ENCODE results near the gene MAPK11.

Gene MAPK11

DNA sequence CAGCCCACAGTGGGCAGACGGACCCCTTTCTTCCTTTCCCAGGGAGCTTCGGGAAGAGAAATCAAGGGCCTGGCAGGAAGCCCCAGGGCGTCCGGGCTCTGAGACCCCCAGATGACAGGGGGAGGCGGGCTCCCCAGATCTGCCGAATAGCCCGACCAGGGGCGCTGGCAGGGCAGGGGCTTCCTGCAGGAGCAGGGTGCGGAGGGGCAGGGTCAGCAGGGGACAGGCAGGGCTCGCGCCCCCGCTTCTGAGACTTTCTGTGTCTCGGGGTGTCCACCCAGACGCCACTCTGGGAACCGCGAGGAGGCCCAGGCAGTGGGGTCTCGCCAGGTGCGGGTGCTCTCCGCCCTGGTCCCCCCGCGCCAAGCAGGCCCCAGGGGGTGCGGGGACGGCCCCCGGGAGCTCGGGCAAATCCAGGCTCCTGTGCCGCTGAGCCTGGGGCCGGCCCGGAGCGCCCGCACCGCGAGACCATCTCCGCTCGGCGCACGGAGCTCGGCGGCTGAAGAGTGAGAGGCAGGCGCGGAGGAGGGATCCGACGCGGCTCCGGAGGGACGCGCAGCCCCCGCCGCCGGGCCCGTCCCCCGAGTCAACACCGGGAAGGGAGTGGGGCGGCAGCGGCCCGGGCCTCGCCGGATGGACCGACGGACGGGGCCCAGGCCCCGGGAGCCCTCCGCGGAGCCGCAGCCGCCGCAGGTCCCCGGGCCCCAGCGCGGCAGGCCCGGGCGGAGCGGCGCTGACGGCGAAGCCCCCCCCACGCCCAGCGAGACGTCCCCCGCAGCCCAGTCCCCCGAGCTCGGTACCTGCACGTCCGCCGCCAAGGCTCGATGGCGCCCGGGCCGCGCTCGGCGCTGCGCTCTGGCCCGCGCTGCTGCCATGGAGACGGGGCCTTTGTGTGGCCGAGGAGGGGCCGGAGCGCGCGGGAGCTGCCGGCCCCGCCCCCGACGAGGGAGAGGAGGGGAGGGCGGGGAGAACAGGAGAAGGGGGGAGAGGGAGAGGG is 36.9 kb upstream of the MAPK11 start, which contains the start of gene PLXNB2:
Gene PLXNB2 (minus strand): TSS at position 894 of the 997 bp plus-strand sequence. CDS start 17,062 bp downstream, outside the sequence.
- Histone ChIP-seq H3K9me3 (ENCODE audit: control insufficient read depth, low read depth, low read length) (no peaks in the 10 kb centered on the region), H3K4me3 (ENCODE audit: low read length) (peak within 1 kb of the TSS; percentile 64), H3K9ac (ENCODE audit: low read length) (peak within 1 kb of the TSS; percentile 63), H3K27me3 (ENCODE audit: control insufficient read depth, insufficient read depth, low read length) (peaks cover 3% of the 10 kb centered on the region), H3K36me3 (ENCODE audit: control insufficient read depth, low read depth, low read length) (no peaks in the 10 kb centered on the region), H3K27ac (ENCODE audit: low read length) (no peak within 1 kb of the TSS), H3K4me1 (ENCODE audit: control insufficient read depth, low read depth, low read length) (peaks cover 20% of the 10 kb centered on the region)

- H3K9me3 ChIP-seq (ENCODE audit: control insufficient read depth, low read depth, low read length): no peaks in the 10 kb centered on the region
- H3K27me3 ChIP-seq (ENCODE audit: control insufficient read depth, insufficient read depth, low read length): peaks cover 3% of the 10 kb centered on the region
- H3K4me1 ChIP-seq (ENCODE audit: control insufficient read depth, low read depth, low read length): peaks cover 20% of the 10 kb centered on the region
- H3K4me3 ChIP-seq (ENCODE audit: low read length): peak overlapping the region; percentile 49
- H3K27ac ChIP-seq (ENCODE audit: low read length): no peak overlapping the region
- no peak overlapping the region for H3K9ac ChIP-seq (ENCODE audit: low read length)
- H3K36me3 ChIP-seq (ENCODE audit: control insufficient read depth, low read depth, low read length): no peaks in the 10 kb centered on the region
Measured at GRCh38 chr22:50305923-50306566, 35.9 kb upstream of the MAPK11 start.

DNA sequence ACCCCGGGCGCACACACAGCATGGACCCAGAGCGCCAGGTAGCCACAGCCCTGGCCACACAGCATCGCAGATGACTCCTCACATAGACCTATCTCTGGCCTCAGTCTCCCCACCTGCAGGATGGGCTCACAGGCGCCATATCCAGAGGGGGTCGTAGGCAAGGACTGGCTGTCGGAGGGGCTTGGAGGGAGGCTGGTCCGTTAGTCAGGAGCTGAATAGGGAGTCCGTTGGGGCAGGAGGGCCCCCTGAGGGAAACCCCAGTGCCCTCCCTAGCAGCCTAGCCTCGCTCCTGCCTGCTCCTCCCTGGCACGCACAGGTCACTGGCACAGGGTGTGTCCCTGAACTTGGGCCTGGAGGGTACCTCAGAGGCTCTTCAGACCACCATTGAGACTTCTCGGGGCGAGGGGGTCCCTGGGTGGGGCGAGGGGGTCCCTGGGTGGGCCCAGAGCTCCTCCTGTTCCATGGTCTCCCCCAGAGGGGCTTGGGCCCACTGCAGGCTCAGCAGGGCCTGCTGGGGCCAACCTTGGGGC is 35.3 kb upstream of the MAPK11 start:
- H3K36me3 ChIP-seq (ENCODE audit: control insufficient read depth, low read depth, low read length): no peaks in the 10 kb centered on the region
- no peaks in the 10 kb centered on the region for H3K9me3 ChIP-seq (ENCODE audit: control insufficient read depth, low read depth, low read length)
- no peak overlapping the region for H3K27ac ChIP-seq (ENCODE audit: low read length)
- H3K4me3 ChIP-seq (ENCODE audit: low read length): no peak overlapping the region
- peaks cover 3% of the 10 kb centered on the region for H3K27me3 ChIP-seq (ENCODE audit: control insufficient read depth, insufficient read depth, low read length)
- H3K9ac ChIP-seq (ENCODE audit: low read length): no peak overlapping the region
- H3K4me1 ChIP-seq (ENCODE audit: control insufficient read depth, low read depth, low read length): peaks cover 20% of the 10 kb centered on the region

- H3K4me3 ChIP-seq (ENCODE audit: low read length): no peak overlapping the region
- H3K27me3 ChIP-seq (ENCODE audit: control insufficient read depth, insufficient read depth, low read length): peaks cover 3% of the 10 kb centered on the region
- no peak overlapping the region for H3K9ac ChIP-seq (ENCODE audit: low read length)
- H3K9me3 ChIP-seq (ENCODE audit: control insufficient read depth, low read depth, low read length): no peaks in the 10 kb centered on the region
- H3K4me1 ChIP-seq (ENCODE audit: control insufficient read depth, low read depth, low read length): peaks cover 20% of the 10 kb centered on the region
- no peaks in the 10 kb centered on the region for H3K36me3 ChIP-seq (ENCODE audit: control insufficient read depth, low read depth, low read length)
- no peak overlapping the region for H3K27ac ChIP-seq (ENCODE audit: low read length)
Measured at GRCh38 chr22:50304528-50305392, 34.6 kb upstream of the MAPK11 start.

- Histone ChIP-seq H3K9me3 (ENCODE audit: control insufficient read depth, low read depth, low read length) (no peaks in the 10 kb centered on the region), H3K36me3 (ENCODE audit: control insufficient read depth, low read depth, low read length) (no peaks in the 10 kb centered on the region), H3K4me1 (ENCODE audit: control insufficient read depth, low read depth, low read length) (peaks cover 19% of the 10 kb centered on the region), H3K27ac (ENCODE audit: low read length) (no peak overlapping the region), H3K27me3 (ENCODE audit: control insufficient read depth, insufficient read depth, low read length) (peaks cover 3% of the 10 kb centered on the region), H3K4me3 (ENCODE audit: low read length) (no peak overlapping the region), H3K9ac (ENCODE audit: low read length) (no peak overlapping the region)
Measured at GRCh38 chr22:50303848-50304527, 33.8 kb upstream of the MAPK11 start.

GRCh38 chr22:50303515-50303847 is 33.3 kb upstream of the MAPK11 start:
- no peak overlapping the region for H3K9ac ChIP-seq (ENCODE audit: low read length)
- peaks cover 14% of the 10 kb centered on the region for H3K4me1 ChIP-seq (ENCODE audit: control insufficient read depth, low read depth, low read length)
- H3K4me3 ChIP-seq (ENCODE audit: low read length): no peak overlapping the region
- no peak overlapping the region for H3K27ac ChIP-seq (ENCODE audit: low read length)
- H3K36me3 ChIP-seq (ENCODE audit: control insufficient read depth, low read depth, low read length): no peaks in the 10 kb centered on the region
- H3K9me3 ChIP-seq (ENCODE audit: control insufficient read depth, low read depth, low read length): no peaks in the 10 kb centered on the region
- H3K27me3 ChIP-seq (ENCODE audit: control insufficient read depth, insufficient read depth, low read length): peaks cover 3% of the 10 kb centered on the region

DNA sequence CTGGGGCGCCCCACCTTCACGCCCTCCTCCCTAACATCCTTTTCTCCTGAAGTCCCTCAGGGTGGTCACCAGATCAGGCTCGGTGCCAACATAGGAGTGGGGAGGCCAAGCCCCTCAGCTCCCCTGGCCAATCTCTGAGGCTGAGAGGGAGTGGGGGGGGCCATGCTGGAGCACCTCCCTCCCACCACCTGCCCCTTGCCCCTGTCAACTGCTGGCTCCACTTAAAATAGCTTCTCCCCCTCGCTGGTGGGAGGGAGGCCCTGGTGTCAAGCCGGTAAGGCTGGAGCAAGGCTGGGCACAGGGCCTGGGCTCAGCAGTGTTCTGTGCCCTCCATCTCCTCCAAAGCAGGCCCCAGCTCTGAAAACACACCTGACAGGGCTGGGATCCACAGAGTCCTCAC is 32.4 kb upstream of the MAPK11 start:
- peaks cover 3% of the 10 kb centered on the region for H3K27me3 ChIP-seq (ENCODE audit: control insufficient read depth, insufficient read depth, low read length)
- H3K27ac ChIP-seq (ENCODE audit: low read length): no peak overlapping the region
- no peak overlapping the region for H3K9ac ChIP-seq (ENCODE audit: low read length)
- no peaks in the 10 kb centered on the region for H3K36me3 ChIP-seq (ENCODE audit: control insufficient read depth, low read depth, low read length)
- peaks cover 12% of the 10 kb centered on the region for H3K4me1 ChIP-seq (ENCODE audit: control insufficient read depth, low read depth, low read length)
- no peak overlapping the region for H3K4me3 ChIP-seq (ENCODE audit: low read length)
- H3K9me3 ChIP-seq (ENCODE audit: control insufficient read depth, low read depth, low read length): no peaks in the 10 kb centered on the region

- H3K27ac ChIP-seq (ENCODE audit: low read length): no peak overlapping the region
- no peaks in the 10 kb centered on the region for H3K36me3 ChIP-seq (ENCODE audit: control insufficient read depth, low read depth, low read length)
- peaks cover 12% of the 10 kb centered on the region for H3K4me1 ChIP-seq (ENCODE audit: control insufficient read depth, low read depth, low read length)
- H3K27me3 ChIP-seq (ENCODE audit: control insufficient read depth, insufficient read depth, low read length): peaks cover 3% of the 10 kb centered on the region
- H3K9me3 ChIP-seq (ENCODE audit: control insufficient read depth, low read depth, low read length): no peaks in the 10 kb centered on the region
- no peak overlapping the region for H3K9ac ChIP-seq (ENCODE audit: low read length)
- no peak overlapping the region for H3K4me3 ChIP-seq (ENCODE audit: low read length)
Measured at GRCh38 chr22:50302041-50302541, 31.9 kb upstream of the MAPK11 start.

DNA sequence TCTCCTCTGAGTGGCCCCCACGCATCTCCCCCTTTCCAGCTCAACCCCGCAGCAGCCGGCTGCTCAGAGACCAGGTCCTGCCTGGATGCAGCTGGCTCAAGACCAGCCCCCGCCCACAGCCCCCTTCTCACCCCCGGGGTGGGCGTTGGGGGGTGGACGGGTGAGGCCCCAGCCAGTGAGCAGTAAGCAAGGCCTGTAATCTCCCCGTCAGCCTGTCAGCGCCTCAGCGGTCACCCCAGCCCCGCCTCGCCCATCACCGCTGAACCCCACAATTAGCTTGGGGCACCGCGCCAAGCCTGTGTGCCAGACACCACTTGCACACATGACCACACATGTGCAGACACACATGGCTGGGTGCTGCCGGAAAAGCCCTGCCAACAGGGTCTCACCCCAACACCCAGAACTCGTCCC is 31.4 kb upstream of the MAPK11 start:
- no peak overlapping the region for H3K9ac ChIP-seq (ENCODE audit: low read length)

GRCh38 chr22:50300620-50301257 is 30.6 kb upstream of the MAPK11 start:
- Histone ChIP-seq H3K27me3 (ENCODE audit: control insufficient read depth, insufficient read depth, low read length) (no peaks in the 10 kb centered on the region), H3K36me3 (ENCODE audit: control insufficient read depth, low read depth, low read length) (no peaks in the 10 kb centered on the region), H3K4me3 (ENCODE audit: low read length) (no peak overlapping the region), H3K9ac (ENCODE audit: low read length) (no peak overlapping the region), H3K4me1 (ENCODE audit: control insufficient read depth, low read depth, low read length) (peaks cover 6% of the 10 kb centered on the region), H3K27ac (ENCODE audit: low read length) (no peak overlapping the region), H3K9me3 (ENCODE audit: control insufficient read depth, low read depth, low read length) (no peaks in the 10 kb centered on the region)

More for the DNA sequence above, 31.4 kb upstream of the MAPK11 start:
- Histone ChIP-seq H3K36me3 (ENCODE audit: control insufficient read depth, low read depth, low read length) (no peaks in the 10 kb centered on the region), H3K4me3 (ENCODE audit: low read length) (no peak overlapping the region), H3K4me1 (ENCODE audit: control insufficient read depth, low read depth, low read length) (peaks cover 12% of the 10 kb centered on the region), H3K27me3 (ENCODE audit: control insufficient read depth, insufficient read depth, low read length) (peaks cover 3% of the 10 kb centered on the region), H3K9me3 (ENCODE audit: control insufficient read depth, low read depth, low read length) (no peaks in the 10 kb centered on the region), H3K27ac (ENCODE audit: low read length) (no peak overlapping the region)
